CD4-positive, alpha-beta T cell (primary cell): ENCODE results near the gene GNG4. TPM values are rescaled to one million over a fixed set of nuclear protein-coding genes. Genes with fewer than 3 reads are reported as not detected.

Experiments
- ATAC-seq: fragments of 200-7000 bp; cut with Tn5 transposase; one replicate; pipeline ENCODE4 v1.10.0; 2022; ENCODE audit warnings: mild to moderate bottlenecking; ENCODE audit not compliant: poor library complexity
- CTCF ChIA-PET: fragments of 350-600 bp; sonication (Branson Sonifier 250); formaldehyde crosslinking; loops from one replicate; lab custom pipeline; 2021; ENCODE audit warnings: antibody characterized with exemption, inconsistent platforms; lab: Charles Lee
- POLR2A ChIA-PET: fragments of 350-600 bp; sonication (Branson Sonifier 250); formaldehyde crosslinking; loops from one replicate; lab custom pipeline; 2021; ENCODE audit warnings: antibody characterized with exemption, inconsistent platforms; lab: Charles Lee
- DNase-seq, 14 experiments: peaks; one replicate each; pipeline ENCODE4 v3.0.0-alpha.2; 2013 to 2020; ENCODE audit warnings: mixed read lengths in 2 of 14
- H3K27ac ChIP-seq, 2 donors: one replicate each; pipeline versions ENCODE4 v1.5.1 to v1.7.0; 2013; ENCODE audit warnings: low read length in 2 of 2, low read depth in 1 of 2, mild to moderate bottlenecking in 1 of 2
- H3K27me3 ChIP-seq, 2 experiments: 1 replicate in 1 of 2; 2 replicates in 1 of 2; pipeline versions ENCODE4 v1.6.1 to v1.7.0; 2013; ENCODE audit warnings: low read length in 2 of 2, control low read depth in 1 of 2, mild to moderate bottlenecking in 1 of 2, moderate library complexity in 1 of 2; ENCODE audit not compliant: insufficient read depth in 2 of 2, control insufficient read depth in 1 of 2
- H3K36me3 ChIP-seq: one replicate; pipeline ENCODE4 v1.6.1; 2013; ENCODE audit warnings: low read length, control low read depth; ENCODE audit not compliant: insufficient read depth
- H3K4me1 ChIP-seq: one replicate; pipeline ENCODE4 v1.6.1; 2013; ENCODE audit warnings: low read length, control low read depth; ENCODE audit not compliant: insufficient read depth
- H3K4me3 ChIP-seq: one replicate; pipeline ENCODE4 v1.5.1; 2013; ENCODE audit warnings: mild to moderate bottlenecking, low read length, moderate library complexity
- H3K9me3 ChIP-seq, 2 experiments: 1 replicate in 1 of 2; 2 replicates in 1 of 2; pipeline versions ENCODE4 v1.6.1 to v1.7.0; 2013; ENCODE audit warnings: low read length in 2 of 2, mild to moderate bottlenecking in 2 of 2, control low read depth in 1 of 2, moderate library complexity in 1 of 2; ENCODE audit not compliant: control insufficient read depth in 1 of 2, insufficient read depth in 1 of 2
- H3K27ac Mint-ChIP-seq: one replicate; pipeline ENCODE4 v1.8.0; 2020; ENCODE audit warnings: mixed read lengths
- H3K27me3 Mint-ChIP-seq: one replicate; pipeline ENCODE4 v1.8.0; 2021; ENCODE audit warnings: mixed read lengths
- H3K36me3 Mint-ChIP-seq: one replicate; pipeline ENCODE4 v1.8.0; 2021; ENCODE audit warnings: low read depth, mixed read lengths
- H3K4me1 Mint-ChIP-seq: one replicate; pipeline ENCODE4 v1.8.0; 2021; ENCODE audit warnings: low read depth, mixed read lengths
- H3K4me3 Mint-ChIP-seq: one replicate; pipeline ENCODE4 v1.8.0; 2020; ENCODE audit warnings: mild to moderate bottlenecking, mixed read lengths
- H3K9me3 Mint-ChIP-seq: one replicate; pipeline ENCODE4 v1.8.0; 2020; ENCODE audit warnings: mixed read lengths
- CTCF ChIP-seq: fragments of 200-600 bp; IDR thresholded peaks from one replicate; pipeline ENCODE4 v1.8.0; 2022; ENCODE audit warnings: antibody characterized with exemption, mild to moderate bottlenecking
- intact Hi-C, 2 experiments: fragments of 100-400 bp; cut with DNase I in 1 of 2; cut with micrococcal nuclease in 1 of 2; formaldehyde crosslinking; loops; one replicate each; pipeline versions ENCODE4 v1.15.1 to v1.9.0; 2023 to 2025; cut with DNase I, micrococcal nuclease
- total RNA-seq, 174 experiments: library from RNA in 2 of 174; stranded (reverse) in 2 of 174; gene quantifications; one replicate each; pipeline ENCODE4 v1.2.3 and lab custom pipeline; 2021 to 2026

Gene GNG4
- total RNA-seq, 2 experiments from 2014 or later, result not detected

GRCh38 chr1:235532360-235532759 is 117.2 kb downstream of the GNG4 start:
- no peaks in the 10 kb centered on the region for H3K9me3 Mint-ChIP-seq
- ATAC-seq (no peak), DNase-seq (no peak)
- Histone ChIP-seq H3K36me3 (no peaks in the 10 kb centered on the region), H3K4me1 (no peaks in the 10 kb centered on the region), H3K4me3 (no peak overlapping the region), H3K9me3 (no peaks in the 10 kb centered on the region), H3K27me3 (no peaks in the 10 kb centered on the region), H3K27ac (no peak overlapping the region)
- POLR2A ChIA-PET, result no interaction called here
- intact Hi-C loops, result no loop called here
- no peak overlapping the region for H3K27ac Mint-ChIP-seq
- no peaks in the 10 kb centered on the region for H3K36me3 Mint-ChIP-seq
- CTCF ChIA-PET, result no interaction called here
- no peak overlapping the region for H3K4me3 Mint-ChIP-seq
- H3K27me3 Mint-ChIP-seq, result no peaks in the 10 kb centered on the region
- no peaks in the 10 kb centered on the region for H3K4me1 Mint-ChIP-seq
- no peak for TF ChIP-seq CTCF

DNA sequence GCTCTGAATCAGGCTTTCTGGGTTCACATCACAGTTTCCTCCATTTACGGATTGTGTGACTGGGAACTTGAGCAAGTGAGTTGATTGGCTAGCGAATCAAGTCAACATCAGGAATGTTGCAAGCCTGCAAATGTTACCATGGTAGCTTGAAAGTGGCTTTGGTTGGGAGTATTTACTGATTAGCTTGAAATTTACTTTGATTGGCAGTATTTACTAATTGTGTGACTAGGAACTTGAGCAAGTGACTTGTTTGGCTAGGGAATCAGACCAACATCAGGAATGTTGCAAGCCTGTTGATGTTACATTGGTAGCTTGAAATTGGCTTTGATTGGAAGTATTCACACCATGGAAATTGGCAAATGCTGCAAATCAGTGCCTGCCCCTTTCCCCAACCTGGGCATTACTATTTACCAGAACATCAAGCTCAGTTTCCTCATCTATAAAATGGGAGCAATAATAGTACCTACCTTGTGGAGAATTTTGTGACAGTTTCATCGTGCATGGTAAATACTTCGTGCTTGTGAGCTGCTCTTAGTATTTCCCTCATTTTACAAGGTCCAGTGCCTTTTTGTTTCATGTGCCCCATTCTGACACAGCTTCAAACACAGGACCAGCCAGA is 122.3 kb downstream of the GNG4 start:
- H3K4me3 Mint-ChIP-seq, result no peak overlapping the region

GRCh38 chr1:235525314-235525713 is 124.3 kb downstream of the GNG4 start:
- POLR2A ChIA-PET, result no interaction called here
- H3K36me3 ChIP-seq, result no peaks in the 10 kb centered on the region
- Mint-ChIP-seq H3K27ac (no peak overlapping the region), H3K9me3 (no peaks in the 10 kb centered on the region), H3K36me3 (no peaks in the 10 kb centered on the region), H3K4me3 (no peak overlapping the region), H3K27me3 (no peaks in the 10 kb centered on the region), H3K4me1 (no peaks in the 10 kb centered on the region)
- TF ChIP-seq CTCF, result no peak
- no peaks in the 10 kb centered on the region for H3K27me3 ChIP-seq
- intact Hi-C loops, result no loop called here
- no peaks in the 10 kb centered on the region for H3K9me3 ChIP-seq
- no peaks in the 10 kb centered on the region for H3K4me1 ChIP-seq
- no peak overlapping the region for H3K27ac ChIP-seq
- H3K4me3 ChIP-seq, result no peak overlapping the region
- CTCF ChIA-PET, result no interaction called here
- ATAC-seq, result no peak
- no peak for DNase-seq

More for the DNA sequence above, 122.3 kb downstream of the GNG4 start:
- H3K36me3 ChIP-seq, result no peaks in the 10 kb centered on the region
- no peaks in the 10 kb centered on the region for H3K36me3 Mint-ChIP-seq
- no peaks in the 10 kb centered on the region for H3K4me1 Mint-ChIP-seq
- no peaks in the 10 kb centered on the region for H3K9me3 ChIP-seq
- no peaks in the 10 kb centered on the region for H3K9me3 Mint-ChIP-seq
- intact Hi-C loops, result no loop called here
- H3K27ac ChIP-seq, result no peak overlapping the region
- H3K4me1 ChIP-seq, result no peaks in the 10 kb centered on the region
- H3K27me3 ChIP-seq, result no peaks in the 10 kb centered on the region
- H3K27me3 Mint-ChIP-seq, result no peaks in the 10 kb centered on the region
- no peak for DNase-seq
- ChIA-PET CTCF (no interaction called here), POLR2A (interaction anchor here (1.0 kb wide), 1 partner anchor 14 kb away, joined by 3 read pairs; no protein-coding TSS in a partner anchor)
- no peak overlapping the region for H3K27ac Mint-ChIP-seq
- no peak for ATAC-seq
- no peak for TF ChIP-seq CTCF
- no peak overlapping the region for H3K4me3 ChIP-seq
